Measurements from ENCODE around the gene COL6A2. TPM values are rescaled to one million over a fixed set of nuclear protein-coding genes. Genes with fewer than 3 reads are reported as not detected.

Gene COL6A2
- total and polyA plus RNA-seq, 10 of the 15 experiments (the other 5 are each of a cell fraction or from before 2014, with no cell fraction given), result 0.16 to 1.3 (median 0.34) TPM; not detected in 7

DNA sequence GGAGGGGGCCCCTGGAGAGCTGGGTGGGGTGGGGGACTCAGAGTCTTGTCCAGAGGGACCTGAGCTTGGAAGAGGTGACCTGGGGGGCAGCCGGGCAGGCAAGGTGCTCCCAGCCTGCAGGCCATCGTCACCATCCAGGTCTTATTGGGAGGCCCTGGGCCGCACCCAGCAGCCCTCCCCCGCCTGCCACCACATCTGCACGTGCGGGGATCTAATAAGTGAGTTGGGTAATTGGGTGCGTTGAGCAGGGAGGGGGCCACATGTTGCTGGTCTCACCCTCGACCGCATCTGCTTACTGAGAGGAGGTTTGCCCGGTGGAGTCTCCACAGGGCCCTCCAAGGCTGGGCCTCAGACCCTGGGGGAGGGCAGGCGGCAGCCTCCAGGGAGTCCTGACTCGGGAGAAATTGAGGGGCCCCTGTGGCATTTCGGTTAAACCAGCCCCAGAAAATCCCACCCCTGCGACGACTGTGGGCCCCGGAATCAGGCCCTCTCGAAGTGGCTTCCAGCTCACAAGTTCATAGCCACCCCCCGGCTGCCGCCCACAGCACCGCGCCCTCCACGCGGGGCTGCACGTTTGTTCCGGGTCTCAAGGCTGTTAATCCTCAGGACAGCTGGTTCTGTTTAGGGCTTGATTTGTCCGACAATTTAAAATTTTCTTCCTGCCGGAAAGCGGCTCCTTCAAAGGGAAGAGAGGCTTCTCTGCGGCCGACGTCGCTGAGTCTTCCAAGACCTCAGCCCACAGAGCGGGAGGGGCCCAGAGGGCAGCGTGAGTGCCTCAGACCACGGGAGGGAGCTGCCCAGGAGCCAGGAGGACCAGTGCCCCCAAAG lies 14.7 kb upstream of the COL6A2 start:
- ChIA-PET SMC1A (ENCODE audit: uncharacterized antibody, unreplicated experiment) (no interaction called here), RAD21 (ENCODE audit: unreplicated experiment) (no interaction called here), CTCF (no interaction called here), POLR2A (no interaction called here)
- in situ Hi-C loops (cut with MboI), result no loop called here
- DNase-seq (ENCODE audit: low read depth, low spot score) (no peak), FAIRE-seq (no peak), ATAC-seq (no peak)
- Histone ChIP-seq H3K27me3 (replicated peaks in 1 of 2; ENCODE audit: control insufficient read depth in 2 of 2, insufficient read depth in 2 of 2, low read length in 1 of 2) (no peaks in the 10 kb centered on the region), H3K4me1 (ENCODE audit: control insufficient read depth, insufficient read depth, low read length) (no peaks in the 10 kb centered on the region), H3K9ac (ENCODE audit: control insufficient read depth, insufficient read depth, low read length) (no peak overlapping the region), H4K20me1 (ENCODE audit: control insufficient read depth, insufficient read depth) (no peaks in the 10 kb centered on the region), H3K4me2 (ENCODE audit: control insufficient read depth, insufficient read depth) (no peak overlapping the region), H2AFZ (ENCODE audit: control insufficient read depth, low read depth, low read length) (no peak overlapping the region), H3K9me3 (replicated peaks; ENCODE audit: control insufficient read depth, insufficient read depth, low read length) (no peaks in the 10 kb centered on the region; the same call in 2 of the 3 replicates), H3K79me2 (ENCODE audit: control insufficient read depth, insufficient read depth, low read length) (no peaks in the 10 kb centered on the region), H3K4me3 (no peak overlapping the region), H3K27ac (ENCODE audit: control insufficient read depth, insufficient read depth) (no peak overlapping the region), H3K36me3 (ENCODE audit: control insufficient read depth in 2 of 2, insufficient read depth in 2 of 2, low read length in 1 of 2) (no peaks in the 10 kb centered on the region)
- WGBS (ENCODE audit: insufficient coverage, insufficient replicate concordance, low lambda C conversion rate, missing lambda C conversion rate), result 67% methylated on average over 30 of the region's 35 CpGs
- intact Hi-C loops (cut with micrococcal nuclease; ENCODE audit: unreplicated experiment), result no loop called here
- TF ChIP-seq NFXL1 (IDR thresholded peaks at IDR 0.05; ENCODE audit: borderline replicate concordance), result no peak
- TF ChIP-seq ATF2 (IDR thresholded peaks at IDR 0.05; ENCODE audit: low read length), result no peak
- TF ChIP-seq SP1 (IDR thresholded peaks at IDR 0.05; ENCODE audit: low read depth, low read length), result no peak
- no peak for TF ChIP-seq BCL11A (IDR thresholded peaks at IDR 0.05; ENCODE audit: low read depth, low read length)
- TF ChIP-seq ESRRA (IDR thresholded peaks at IDR 0.05; ENCODE audit: low read length), result no peak
- no peak for TF ChIP-seq MXI1 (IDR thresholded peaks at IDR 0.05; ENCODE audit: low read depth, low read length)
- no peak for TF ChIP-seq TARDBP (IDR thresholded peaks at IDR 0.05; ENCODE audit: borderline replicate concordance)
- TF ChIP-seq NR2F1 (conservative IDR thresholded peaks at IDR 0.05), result no peak
- TF ChIP-seq RAD21 (IDR thresholded peaks at IDR 0.05; ENCODE audit: insufficient read depth, low read depth, low read length), result no peak
- TF ChIP-seq ETV6 (conservative IDR thresholded peaks at IDR 0.05 in 1 of 2, IDR thresholded peaks at IDR 0.05 in 1 of 2; ENCODE audit: borderline replicate concordance in 1 of 2, low read depth in 1 of 2), result no peak
- TF ChIP-seq USF1 (IDR thresholded peaks at IDR 0.05; ENCODE audit: borderline replicate concordance, extremely low read length, insufficient read depth, low read depth, low read length), result no peak
- no peak for TF ChIP-seq IRF4 (IDR thresholded peaks at IDR 0.05; ENCODE audit: low read depth, low read length)
- no peak for TF ChIP-seq SPI1 (IDR thresholded peaks at IDR 0.05; ENCODE audit: borderline replicate concordance, insufficient read depth, low read depth, low read length)
- no peak for TF ChIP-seq BCLAF1 (IDR thresholded peaks at IDR 0.05)
- no peak for TF ChIP-seq MEF2A (IDR thresholded peaks at IDR 0.05; ENCODE audit: insufficient read depth, low read depth, low read length)
- BruUV-seq (replicated peaks), result no TSS peak
